Lung (tissue), 12 donors: ENCODE results near the gene CEND1. TPM values are rescaled to one million over a fixed set of nuclear protein-coding genes. Genes with fewer than 3 reads are reported as not detected.
A peak's percentile ranks its signal among the peaks of the same experiment; 100 is the strongest.

ENCODE experiments used
- ATAC-seq: fragments of 200-7000 bp; cut with Tn5 transposase; one replicate; pipeline ENCODE4 v1.9.1; 2020; ENCODE audit warnings: moderate number of reproducible peaks; ENCODE audit not compliant: insufficient read depth, low FRiP score
- DNase-seq, 3 donors: peaks; one replicate each; pipeline ENCODE4 v3.0.0-alpha.2; 2013 to 2017
- H3K27ac ChIP-seq, 2 donors: one replicate each; pipeline ENCODE4 v1.5.1; 2013; ENCODE audit warnings: mild to moderate bottlenecking in 2 of 2, moderate library complexity in 2 of 2, control low read depth in 1 of 2, inconsistent platforms in 1 of 2, low read depth in 1 of 2, low read length in 1 of 2
- H3K27me3 ChIP-seq, 3 donors: one replicate each; pipeline ENCODE4 v1.5.1; 2013; ENCODE audit warnings: low read length in 2 of 3; ENCODE audit not compliant: control insufficient read depth in 3 of 3, insufficient read depth in 3 of 3
- H3K36me3 ChIP-seq, 4 donors: one replicate each; pipeline ENCODE4 v1.5.1; 2013; ENCODE audit warnings: low read length in 4 of 4, mild to moderate bottlenecking in 1 of 4, moderate library complexity in 1 of 4; ENCODE audit not compliant: control insufficient read depth in 4 of 4, insufficient read depth in 4 of 4
- H3K4me1 ChIP-seq, 5 donors: one replicate each; pipeline ENCODE4 v1.5.1; 2013; ENCODE audit warnings: low read length in 5 of 5, mild to moderate bottlenecking in 2 of 5, moderate library complexity in 1 of 5; ENCODE audit not compliant: control insufficient read depth in 5 of 5, insufficient read depth in 5 of 5
- H3K4me3 ChIP-seq: one replicate; pipeline ENCODE4 v1.5.1; 2013; ENCODE audit warnings: mild to moderate bottlenecking, control low read depth, moderate library complexity
- H3K9ac ChIP-seq, 2 donors: one replicate each; pipeline ENCODE4 v1.5.1; 2013; ENCODE audit warnings: low read length in 2 of 2, control low read depth in 1 of 2; ENCODE audit not compliant: insufficient read depth in 1 of 2
- H3K9me3 ChIP-seq, 4 donors: one replicate each; pipeline ENCODE4 v1.5.1; 2013; ENCODE audit warnings: low read length in 3 of 4, mild to moderate bottlenecking in 1 of 4, moderate library complexity in 1 of 4; ENCODE audit not compliant: control insufficient read depth in 4 of 4, insufficient read depth in 3 of 4
- CTCF ChIP-seq: IDR thresholded peaks from 2 replicates; pipeline ENCODE4 v1.5.1; 2012; ENCODE audit warnings: mild to moderate bottlenecking; ENCODE audit errors: control extremely low read depth, extremely low read depth
- WGBS, 2 donors: extraction: QIAGEN DNeasy Blood & Tissue Kit; methylation state at CpG; one replicate each; pipeline ENCODE4 v1.1.7; 2013; 5-methylcytosine and 5-hydroxymethylcytosine counted together
- polyA plus RNA-seq, 2 donors: library from polyadenylated mRNA; stranded (reverse); fragments of 200-250 nt; gene quantifications; one replicate each; pipeline ENCODE4 v1.2.1, GENCODE V29; 2013
- total RNA-seq, 2 donors: library from RNA; depleted of rRNA in 1 of 2; stranded (reverse); fragments of >200 nt in 1 of 2; gene quantifications; one replicate each; pipeline ENCODE4 v1.2.1, GENCODE V29; 2014 to 2021
- donor health status: control.
- donor health status: control.
- donor health status: Bipolar disorder and iron deficiency.
- donor health status: healthy.
- donor health status: DM: yes; HTN: yes; CAD: no.

CEND1 gene
- total and polyA plus RNA-seq, 4 donors = 0.10 to 0.18 (median 0.14) TPM; not detected in 1

GRCh38 chr11:831118-831864, 41.4 kb upstream of the CEND1 start:
- H3K4me1 ChIP-seq = peaks cover 0 to 75% (median 27%) of the 10 kb centered on the region in 5 donors
- ATAC-seq = no peak
- H3K4me3 ChIP-seq = no peak overlapping the region
- no peak for TF ChIP-seq CTCF
- H3K27me3 ChIP-seq = peaks cover 0 to 24% (median 16%) of the 10 kb centered on the region in 3 donors
- H3K9me3 ChIP-seq = no peaks in the 10 kb centered on the region
- H3K27ac ChIP-seq = no peak overlapping the region
- DNase-seq = no peak
- WGBS, 2 donors = 74 to 78% methylated on average over 31 of the region's 31 CpGs
- H3K9ac ChIP-seq = no peak overlapping the region
- H3K36me3 ChIP-seq = peaks cover 0 to 4% (median 2%) of the 10 kb centered on the region in 4 donors

- ATAC-seq = peak; percentile 49
- 12 to 19% methylated on average over 63 to 78 of the region's 78 CpGs for WGBS, 2 donors
Observed at GRCh38 chr11:830295-831117, 40.6 kb upstream of the CEND1 start.

GRCh38 chr11:829847-830294, 40.0 kb upstream of the CEND1 start:
- Histone ChIP-seq H3K4me3 (no peak overlapping the region), H3K9ac (no peak overlapping the region), H3K4me1 (peaks cover 0 to 76% (median 38%) of the 10 kb centered on the region in 5 donors), H3K27me3 (peaks cover 0 to 24% (median 19%) of the 10 kb centered on the region in 3 donors), H3K27ac (peak overlapping the region in 1 of 2 donors; percentile 77), H3K36me3 (peaks cover 0 to 4% (median 1%) of the 10 kb centered on the region in 4 donors), H3K9me3 (no peaks in the 10 kb centered on the region)
- WGBS, 2 donors = 1 to 5% methylated on average over 33 to 39 of the region's 39 CpGs
- DNase-seq (no peak), ATAC-seq (no peak)
- no peak for TF ChIP-seq CTCF

More at GRCh38 chr11:830295-831117, 40.6 kb upstream of the CEND1 start:
- DNase-seq = peak; percentile 61 to 69 (median 64)
- Histone ChIP-seq H3K9me3 (no peaks in the 10 kb centered on the region), H3K4me3 (no peak overlapping the region), H3K9ac (no peak overlapping the region), H3K4me1 (peaks cover 0 to 76% (median 33%) of the 10 kb centered on the region in 5 donors), H3K36me3 (no peaks in the 10 kb centered on the region), H3K27ac (peak overlapping the region in 1 of 2 donors; percentile 77), H3K27me3 (peaks cover 0 to 24% (median 19%) of the 10 kb centered on the region in 3 donors)
- no peak for TF ChIP-seq CTCF
